GM19395 (cell line): Measurements from ENCODE around the gene EGFR.

Experiments used
- ATAC-seq: cut with Tn5 transposase; IDR thresholded peaks from one replicate; pipeline ENCODE4 v1.9.1; 2021; ENCODE audit warnings: mild to moderate bottlenecking, moderate library complexity; ENCODE audit not compliant: unreplicated experiment

The EGFR gene

DNA sequence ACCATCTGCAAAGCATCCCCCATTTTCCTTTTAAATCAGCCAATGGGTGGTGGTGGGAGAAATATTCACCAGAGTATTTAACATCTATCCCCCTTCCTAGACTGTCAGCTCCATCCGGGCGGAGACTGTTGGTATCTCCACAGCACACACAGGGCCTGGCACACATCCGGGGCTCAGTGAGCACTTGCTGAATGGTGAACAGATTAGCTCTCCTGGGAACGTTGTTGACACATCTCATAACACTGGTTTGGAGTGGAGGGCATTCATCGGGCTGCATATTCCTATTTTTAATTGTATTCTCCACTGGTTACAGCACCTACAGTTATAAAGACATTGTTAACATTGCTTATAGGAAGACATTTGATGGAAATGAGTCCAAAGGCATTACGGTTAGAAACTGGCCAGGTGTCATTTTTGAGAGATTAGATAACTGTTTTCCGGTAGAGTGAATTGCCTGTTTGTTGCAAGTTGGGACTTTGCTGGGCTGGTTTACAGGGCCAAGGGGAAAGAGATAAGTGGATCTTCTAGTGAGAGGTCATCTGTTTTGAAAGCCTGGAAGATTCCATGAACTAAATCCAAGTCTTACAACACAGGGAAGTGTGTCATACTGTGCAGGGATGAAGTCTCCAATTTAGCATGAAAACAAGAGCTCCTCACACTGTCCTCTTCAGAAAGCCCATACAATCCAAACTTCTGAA, 101.8 kb downstream of the EGFR start:
- ATAC-seq, result no peak

DNA sequence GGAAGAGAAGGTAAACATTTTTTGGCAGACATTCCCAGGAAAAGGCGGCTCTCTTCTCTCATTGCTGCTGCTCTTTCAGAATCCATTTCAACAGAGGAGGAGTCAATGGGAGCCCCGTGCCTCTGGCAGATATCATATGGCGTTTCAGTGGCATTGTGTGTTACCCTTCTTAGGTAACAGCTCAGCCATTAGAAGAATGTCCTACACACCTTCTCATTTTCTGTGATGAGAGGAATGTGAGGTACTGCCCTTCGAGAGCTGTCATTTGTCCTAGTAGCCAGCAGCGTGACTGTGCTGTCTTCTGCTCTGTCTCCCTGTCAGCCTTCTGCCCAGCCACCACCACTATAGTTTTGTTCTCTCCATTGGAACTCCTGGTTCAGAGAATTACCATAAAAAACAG, 102.4 kb downstream of the EGFR start:
- no peak for ATAC-seq

DNA sequence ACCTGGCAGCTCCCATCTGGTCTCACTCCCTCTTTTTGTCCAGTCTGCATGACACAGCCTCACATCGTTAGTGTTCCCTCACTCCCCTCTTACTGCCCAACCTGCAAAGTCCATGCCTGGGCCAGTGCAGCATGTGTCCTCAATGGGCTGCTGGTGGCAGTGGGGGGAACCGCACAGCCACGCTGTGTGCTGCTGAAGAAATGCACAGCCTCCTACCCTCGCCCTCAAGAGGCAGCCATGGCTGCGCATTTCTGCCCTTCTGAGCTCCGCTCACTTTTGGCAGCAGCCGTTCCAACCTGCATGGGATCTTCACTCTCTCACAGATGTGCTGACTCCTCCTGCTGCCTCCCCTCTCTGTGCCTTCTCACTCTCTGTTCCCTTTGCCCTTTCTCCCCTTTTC, 103.4 kb downstream of the EGFR start:
- ATAC-seq, result no peak

DNA sequence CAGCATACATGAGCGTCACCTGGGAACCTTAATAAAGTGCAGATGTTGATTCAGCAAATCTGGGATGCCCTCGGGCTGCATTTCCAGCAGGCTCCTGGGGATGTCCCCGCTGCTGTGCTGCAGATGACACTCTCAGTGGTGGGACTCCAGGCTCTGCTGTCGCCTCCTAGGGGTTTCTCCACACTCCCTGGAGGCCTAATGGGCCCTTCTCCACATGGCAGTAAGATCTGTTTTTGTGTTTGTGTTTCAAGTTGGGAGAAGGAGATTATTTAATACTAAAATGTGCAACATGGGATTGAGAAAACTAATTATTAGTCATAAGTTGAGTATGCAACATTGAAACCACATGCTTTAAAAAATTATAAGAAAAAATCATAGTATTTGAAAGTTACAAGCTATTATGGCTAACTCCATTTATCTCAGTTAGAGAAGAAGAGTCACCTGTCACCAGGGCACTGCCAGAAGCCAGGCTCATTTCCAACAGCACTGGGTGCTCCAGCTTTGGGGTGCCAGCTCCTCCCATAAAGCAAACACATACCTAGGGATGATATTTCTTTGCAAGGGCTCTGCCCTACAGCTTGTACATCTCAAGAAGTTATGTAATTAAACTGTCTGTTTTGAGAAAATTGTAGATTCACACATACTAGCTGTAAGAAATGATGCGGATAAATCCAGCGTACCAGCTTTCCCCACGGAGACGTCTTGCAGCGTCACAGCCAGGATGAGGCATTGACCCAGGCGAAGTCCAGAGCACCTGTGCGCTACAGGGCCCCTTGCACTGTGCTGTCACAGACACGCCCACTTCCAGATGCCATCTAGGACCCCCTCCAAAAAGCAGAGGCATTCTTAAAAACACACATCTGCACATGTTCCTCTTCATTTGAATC, 106.4 kb downstream of the EGFR start:
- ATAC-seq, result no peak

DNA sequence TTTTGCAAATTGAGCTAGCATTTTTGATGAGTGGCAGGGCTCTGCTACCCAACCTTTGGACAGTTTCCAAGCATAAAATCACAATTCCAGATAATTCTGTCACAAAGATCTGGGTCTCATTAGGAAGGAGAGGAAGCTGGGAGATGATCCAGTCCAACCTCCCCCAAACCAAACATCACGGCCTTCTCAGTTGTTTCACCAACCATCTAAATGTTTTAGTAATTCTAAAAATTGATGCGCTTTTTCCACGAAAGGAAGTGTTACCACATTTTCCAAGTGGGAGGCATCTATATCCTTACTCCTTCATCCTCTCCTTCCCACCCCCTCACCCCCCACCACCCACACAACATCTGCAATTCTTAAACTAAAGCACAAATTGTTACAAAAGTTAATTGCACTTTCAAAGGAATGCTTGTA, 108.3 kb downstream of the EGFR start:
- no peak for ATAC-seq

DNA sequence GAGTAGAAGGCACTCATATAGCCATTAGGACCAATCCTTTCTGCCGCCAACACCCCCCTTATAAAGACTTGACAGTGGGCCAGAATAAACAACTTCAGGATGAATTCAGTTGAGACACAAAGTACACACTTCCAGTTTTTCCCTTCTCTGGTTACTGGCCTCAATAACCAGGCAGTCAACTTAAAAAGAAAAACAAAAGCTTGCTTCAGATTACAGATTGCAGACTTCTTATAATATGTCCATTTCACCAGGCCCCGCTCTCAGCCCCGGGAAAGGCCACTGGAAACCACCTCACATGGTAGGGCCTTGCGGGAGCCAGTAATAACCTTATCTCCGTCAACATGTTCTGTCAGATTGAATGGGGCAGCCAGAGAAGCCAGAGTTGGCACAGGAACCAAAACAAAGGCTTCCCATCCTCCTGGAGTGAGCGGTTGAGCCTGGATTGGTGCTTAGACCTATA, 108.8 kb downstream of the EGFR start:
- ATAC-seq, result no peak

DNA sequence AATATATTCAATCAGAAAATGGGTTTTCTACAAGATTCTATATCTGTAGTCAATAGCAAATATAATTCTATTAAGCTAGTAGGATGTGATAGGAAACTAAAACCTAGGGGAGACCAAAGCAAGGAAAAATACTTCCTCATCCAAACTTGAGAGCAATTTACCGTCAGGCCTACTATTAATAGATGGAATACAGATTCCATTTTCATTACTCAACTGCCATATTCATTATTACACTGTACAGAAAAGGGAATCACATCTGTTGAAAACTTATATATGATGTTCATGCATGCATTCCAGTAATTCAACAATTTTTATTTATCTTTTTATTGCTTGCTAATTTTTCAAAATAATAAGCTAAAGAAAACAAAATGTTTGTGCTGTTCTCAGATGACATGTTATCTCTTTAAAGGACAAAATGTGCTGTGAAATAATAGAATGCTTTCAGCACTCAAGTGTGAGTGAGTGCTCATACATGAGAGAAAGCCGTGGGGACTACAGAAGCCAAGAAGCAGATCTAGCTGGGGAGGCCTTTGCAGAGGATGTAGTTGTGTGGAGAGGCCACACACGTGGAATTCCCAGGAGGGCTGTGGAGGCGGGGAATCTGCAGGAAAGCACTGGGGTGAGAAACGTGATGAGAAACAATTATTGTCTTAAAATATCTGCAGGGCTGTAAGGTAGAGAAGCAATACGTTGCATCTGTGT, 110.0 kb downstream of the EGFR start:
- ATAC-seq, result no peak

DNA sequence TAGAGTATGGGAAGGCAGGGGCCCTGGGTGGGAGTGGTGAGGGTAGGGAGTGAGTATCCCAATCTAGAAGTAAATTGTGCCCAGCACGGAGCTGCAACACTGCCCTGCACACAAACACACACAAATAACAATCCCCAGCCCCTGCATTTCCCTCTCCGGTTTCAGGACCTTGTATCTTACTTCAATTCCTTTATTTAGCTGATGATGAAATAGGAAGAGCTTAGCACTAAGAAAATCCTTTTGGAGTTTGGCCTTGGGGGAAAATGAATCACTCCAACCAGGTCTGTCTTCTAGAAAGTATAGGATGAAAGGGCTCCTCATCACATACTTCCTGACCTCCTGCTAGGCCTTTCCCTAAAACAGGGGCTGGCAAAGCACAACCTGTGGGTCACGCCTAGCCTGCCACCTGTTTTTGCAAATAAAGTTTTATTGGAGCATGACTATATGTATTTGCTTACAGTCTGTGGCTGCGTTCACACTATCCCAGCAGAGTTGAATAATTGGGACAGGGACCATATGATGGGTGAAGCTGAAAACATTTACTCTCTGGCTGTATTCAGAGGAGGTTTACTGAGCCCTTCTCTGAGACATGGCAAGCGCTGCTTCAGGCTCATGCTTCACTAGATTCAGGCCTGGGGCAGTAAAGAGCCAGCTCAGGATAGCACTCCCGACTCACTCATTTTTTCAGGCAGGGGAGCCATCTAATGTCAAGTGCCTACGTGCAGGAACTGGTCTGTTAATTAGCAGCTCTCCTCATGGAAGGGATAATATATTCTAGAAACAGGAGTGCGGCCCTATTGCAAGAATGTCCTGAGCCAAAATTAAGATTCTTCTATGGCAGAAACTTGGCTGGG, 111.0 kb downstream of the EGFR start:
- ATAC-seq, result no peak

DNA sequence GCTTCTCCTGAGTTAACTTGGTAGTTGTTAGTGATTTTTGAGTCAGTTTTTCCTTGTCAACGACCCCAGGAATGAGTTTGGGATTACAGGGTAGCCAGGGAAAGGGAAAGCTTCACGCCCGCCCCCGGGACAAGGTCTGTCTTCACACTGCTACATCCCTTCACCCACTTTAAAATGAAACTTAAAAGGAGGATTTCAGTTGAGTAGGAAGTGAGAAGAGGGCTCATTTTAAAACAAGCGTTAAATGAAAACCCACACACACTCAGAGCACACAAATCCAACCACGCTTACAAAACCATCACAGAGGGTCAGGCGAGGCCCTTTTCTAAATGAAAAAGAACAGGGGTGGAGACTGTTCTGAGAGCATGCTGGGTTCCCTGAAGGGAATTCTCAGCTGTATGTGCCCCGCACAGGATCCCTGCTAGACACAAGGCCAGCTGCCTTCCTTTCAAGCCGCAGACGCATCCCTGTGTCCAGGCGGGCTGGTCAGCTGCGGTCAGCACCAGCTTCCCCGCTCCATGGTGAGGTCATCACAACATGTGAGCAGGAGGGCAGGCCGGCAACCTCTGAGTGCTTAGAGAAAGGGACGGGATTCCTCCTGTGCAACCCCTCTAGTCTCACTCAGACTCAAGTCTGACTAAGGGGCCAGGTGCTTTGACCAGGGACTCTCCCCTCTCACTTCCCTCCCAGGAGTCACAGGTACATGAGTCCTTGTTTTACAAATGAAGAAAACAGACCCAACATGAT, 111.8 kb downstream of the EGFR start:
- ATAC-seq, result no peak

DNA sequence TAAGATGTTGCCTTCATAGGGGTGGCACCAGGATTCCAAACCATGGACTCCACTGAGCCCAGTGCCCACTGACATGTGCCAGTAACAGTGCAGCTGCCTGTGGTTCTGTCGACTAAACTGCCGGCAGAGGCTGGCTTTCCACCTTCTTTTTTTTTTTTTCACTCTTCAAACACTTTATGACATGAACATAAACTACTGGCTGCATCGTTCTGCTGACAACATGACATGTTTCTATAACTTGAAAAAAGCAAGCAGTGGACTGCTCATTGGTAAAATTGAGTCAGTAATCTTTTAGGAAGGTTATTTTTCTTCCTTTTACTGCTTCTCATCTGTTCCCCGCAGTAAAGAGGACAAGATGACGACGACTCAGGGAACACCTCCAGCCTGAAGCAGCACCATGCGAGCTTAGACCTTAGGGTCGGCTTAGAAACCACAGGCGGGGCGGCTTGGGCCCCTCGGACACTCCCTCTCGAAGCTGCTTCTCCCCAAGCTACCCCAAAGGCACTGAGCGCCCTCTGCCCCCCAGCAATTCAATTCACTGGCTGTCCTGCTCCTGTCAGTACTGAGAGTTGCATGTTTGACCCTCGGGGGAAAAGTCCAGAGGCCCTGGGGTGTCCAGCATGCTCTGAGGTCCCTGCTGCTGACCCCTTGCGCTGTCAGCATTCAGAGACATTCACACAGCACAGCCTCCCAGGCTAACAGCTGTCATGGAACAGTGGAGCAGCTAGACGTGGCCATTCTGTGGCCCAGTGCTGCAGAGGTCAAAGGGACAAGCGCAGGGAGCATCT, 112.5 kb downstream of the EGFR start:
- no peak for ATAC-seq

DNA sequence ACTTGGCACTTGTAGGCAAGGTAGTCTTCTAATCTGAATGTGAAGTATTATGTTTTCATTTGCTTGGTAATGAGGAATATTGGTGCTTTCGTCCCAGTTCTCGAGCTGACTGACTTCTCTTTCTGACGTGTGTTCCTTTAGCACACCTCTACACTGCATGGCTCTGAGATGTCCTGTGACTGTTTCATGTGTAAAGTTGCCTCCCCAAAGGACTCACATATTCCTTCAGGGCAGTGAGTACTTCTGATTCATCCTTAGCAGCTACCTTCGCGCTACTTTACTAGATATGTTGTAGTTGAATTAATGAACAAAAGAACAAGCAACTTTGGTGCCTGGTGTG, 113.7 kb downstream of the EGFR start:
- no peak for ATAC-seq

DNA sequence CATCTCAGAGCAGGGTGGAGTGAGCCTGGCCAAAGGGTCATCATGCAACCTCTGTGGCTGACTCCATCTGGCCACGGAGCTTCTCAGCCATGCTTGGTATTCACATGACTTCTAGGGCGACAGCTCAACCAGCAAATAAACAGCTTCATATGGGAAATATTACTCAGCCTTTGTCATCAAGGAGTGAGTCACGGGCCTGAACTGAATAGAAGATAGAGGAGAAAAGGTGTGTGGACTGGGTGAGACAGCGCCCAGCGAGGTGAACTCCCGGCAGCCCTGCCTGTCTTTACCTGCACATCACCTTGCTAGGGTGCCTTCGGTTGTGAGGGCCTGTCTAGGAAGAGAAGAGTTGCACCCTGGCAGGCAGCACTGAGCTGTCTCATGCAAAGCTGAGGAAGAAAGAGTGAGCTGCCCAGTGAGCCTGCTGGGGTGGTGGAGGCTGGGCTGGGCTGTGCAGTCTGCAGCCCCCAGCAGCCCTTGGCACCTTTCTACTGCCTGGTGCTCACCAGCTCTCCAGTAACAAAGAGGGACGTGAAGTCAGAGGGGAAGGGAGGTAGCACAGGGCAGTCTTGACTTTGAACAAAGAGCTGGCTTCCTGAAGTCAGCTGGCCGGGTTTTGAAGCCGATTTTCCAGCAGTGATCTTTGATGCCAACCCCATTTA, 114.2 kb downstream of the EGFR start:
- no peak for ATAC-seq

DNA sequence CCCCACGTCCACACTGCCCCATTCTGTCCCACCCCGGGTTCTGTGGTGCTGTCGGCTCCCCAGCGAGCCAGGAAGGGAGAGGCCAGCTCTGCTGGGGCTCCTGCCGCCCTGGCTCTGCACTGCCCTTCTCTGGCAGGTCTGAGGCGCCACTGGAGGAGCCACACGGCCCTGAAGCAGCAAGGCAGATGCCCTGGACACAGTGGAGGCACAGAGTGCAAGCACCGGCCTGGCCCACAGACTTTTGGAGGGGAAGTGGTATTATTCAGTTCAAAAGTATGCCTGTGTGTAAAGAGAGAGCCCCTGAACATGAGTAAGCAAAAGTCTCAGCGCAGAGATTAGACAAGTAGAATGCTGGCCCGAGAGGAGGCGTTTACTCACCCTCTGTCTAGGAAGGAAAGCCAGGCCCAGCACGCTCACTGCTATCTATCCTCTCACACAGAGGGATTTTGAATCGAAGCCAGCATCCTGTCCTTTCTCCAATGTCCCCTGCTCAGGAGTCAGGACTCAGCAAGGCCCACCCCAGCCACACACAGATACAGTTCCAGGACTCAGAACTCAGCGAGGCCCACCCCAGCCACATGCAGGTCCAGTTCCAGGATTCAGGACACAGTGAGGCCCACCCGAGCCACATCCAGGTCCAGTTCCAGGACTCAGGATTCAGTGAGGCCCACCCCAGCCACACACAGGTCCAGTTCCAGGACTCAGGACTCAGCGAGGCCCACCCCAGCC, 115.0 kb downstream of the EGFR start:
- no peak for ATAC-seq

DNA sequence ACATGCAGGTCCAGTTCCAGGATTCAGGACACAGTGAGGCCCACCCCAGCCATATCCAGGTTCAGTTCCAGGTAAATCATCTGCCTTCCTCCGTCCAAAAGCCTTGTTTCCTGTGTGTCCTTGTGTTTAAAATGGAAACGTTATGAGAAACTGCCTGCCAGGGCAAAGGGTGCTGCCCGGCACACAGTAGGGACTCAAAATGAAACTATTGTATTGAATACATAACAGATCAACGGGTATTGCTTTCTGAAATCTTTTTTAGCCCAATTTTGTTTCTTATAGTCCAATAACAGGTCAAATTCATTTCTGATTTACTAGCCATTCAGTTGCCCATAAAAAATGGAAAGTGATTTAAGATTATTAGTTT, 115.5 kb downstream of the EGFR start:
- ATAC-seq, result no peak

DNA sequence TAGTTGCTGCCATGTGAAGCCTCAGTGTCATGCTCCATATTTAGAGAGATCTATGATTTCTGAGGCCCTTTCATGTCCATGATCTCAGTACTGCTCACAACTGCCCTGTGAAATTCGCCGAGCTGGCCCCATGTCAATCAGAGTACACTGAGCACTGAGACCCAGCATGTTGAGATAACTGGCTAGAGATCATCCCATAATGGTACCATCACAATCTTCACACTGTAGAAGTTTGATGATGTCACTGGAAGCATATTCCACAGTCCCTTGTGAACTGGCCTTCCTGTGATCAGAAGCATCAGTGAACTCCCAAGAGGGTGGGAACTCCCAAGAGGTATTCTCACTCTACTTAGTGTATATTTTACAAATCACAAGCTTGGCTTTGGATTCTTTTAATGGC, 116.0 kb downstream of the EGFR start:
- no peak for ATAC-seq

DNA sequence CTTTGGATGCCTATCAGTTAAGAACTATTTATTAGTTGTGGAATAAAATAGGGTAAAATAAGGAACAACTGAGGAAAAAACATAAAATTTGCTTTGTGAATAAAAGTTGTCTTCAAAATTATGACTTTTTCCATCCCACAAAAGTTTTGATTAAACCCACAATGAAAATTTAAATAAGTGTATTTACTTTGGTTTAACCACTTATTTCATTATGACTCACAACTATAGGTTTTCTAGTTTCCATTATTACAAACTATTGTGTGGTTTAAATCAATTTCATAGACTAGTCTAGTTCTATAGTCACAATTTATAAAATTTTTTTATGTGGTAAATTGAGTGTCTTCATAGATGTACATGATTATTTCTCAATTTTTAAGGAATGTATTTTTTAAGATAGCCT, 116.6 kb downstream of the EGFR start:
- ATAC-seq, result no peak

DNA sequence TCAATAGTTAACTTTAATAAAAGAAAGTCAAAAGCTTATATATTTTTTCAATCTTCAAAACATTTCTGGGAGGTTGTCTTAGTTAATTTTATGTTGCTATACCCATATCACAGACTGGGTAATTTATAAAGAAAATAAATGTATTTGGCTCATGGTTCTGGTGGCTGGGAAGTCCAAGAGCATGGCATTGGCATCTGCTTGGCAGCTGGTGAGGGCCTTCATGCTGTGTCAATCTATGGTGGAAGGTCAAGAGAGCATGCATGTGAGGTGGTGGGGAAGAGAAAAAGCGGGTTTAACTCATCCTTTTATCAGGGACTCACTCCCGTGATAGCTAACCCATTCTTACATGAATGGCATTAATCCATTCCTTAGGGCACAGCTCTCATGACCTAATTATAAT, 119.8 kb downstream of the EGFR start:
- no peak for ATAC-seq

DNA sequence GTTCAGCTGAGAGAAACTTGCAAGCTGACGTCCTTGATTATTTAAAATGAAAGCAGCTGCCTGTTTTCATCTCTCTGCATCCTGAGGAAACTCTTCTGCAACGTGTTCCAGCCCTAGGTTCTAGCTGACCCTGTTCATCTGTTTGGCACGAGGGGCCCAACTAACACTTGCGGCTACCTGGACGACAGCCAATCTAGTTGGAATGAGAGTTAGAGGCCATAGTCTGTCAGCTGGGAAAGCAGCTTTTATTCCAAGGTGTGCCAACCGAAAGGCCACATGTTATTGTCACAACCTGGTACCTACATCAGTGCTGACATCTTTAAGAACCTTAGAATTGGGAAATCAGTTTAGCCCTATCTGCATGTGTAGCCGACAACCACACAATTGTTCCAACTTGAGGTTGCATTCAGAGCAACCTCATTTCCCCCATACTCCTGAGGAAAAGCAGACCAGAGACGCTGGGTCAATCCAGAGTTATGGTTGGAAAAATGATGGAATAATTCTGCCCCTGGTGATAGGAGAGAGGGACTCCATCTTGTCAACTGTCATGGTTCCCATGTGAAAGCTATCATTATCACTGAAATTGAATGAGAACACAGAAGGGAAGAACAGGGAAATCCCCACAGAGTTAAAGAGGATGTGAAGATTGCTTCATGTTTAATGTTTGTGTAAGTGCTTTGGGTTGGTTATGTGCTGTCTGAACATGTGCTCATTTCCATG, 121.6 kb downstream of the EGFR start:
- peak; percentile 95 for ATAC-seq
